SK-N-SH treated with all-trans-retinoic acid at 6 μM for 48 hours (cell line): ENCODE data around the gene LCMT1.

Experiments
- ATAC-seq: fragments of 200-7000 bp; cut with Tn5 transposase; 3 replicates; pipeline ENCODE4 v1.9.1; 2020; ENCODE audit warnings: mild to moderate bottlenecking, moderate library complexity
- ARNTL ChIP-seq: fragments of 450-650 bp; formaldehyde crosslinking; IDR thresholded peaks from 2 replicates; pipeline ENCODE4 v1.5.0; 2020; ENCODE audit warnings: low read depth, mild to moderate bottlenecking, moderate library complexity, borderline replicate concordance
- BACH2 ChIP-seq: fragments of 250-450 bp; sonication (Bioruptor Pico); IDR thresholded peaks from 2 replicates; pipeline ENCODE4 v1.9.0; 2021; ENCODE audit warnings: mild to moderate bottlenecking, borderline replicate concordance
- CREB5 ChIP-seq: fragments of 250-450 bp; sonication (Bioruptor Pico); IDR thresholded peaks from 2 replicates; pipeline ENCODE4 v1.5.1; 2020; ENCODE audit warnings: low read depth, mild to moderate bottlenecking, moderate library complexity
- CSDC2 ChIP-seq: fragments of 250-450 bp; sonication (Bioruptor Pico); IDR thresholded peaks from 2 replicates; pipeline ENCODE4 v1.5.0; 2020; ENCODE audit warnings: mild to moderate bottlenecking, moderate library complexity
- CSRNP3 ChIP-seq: fragments of 250-450 bp; sonication (Bioruptor Pico); IDR thresholded peaks from 2 replicates; pipeline ENCODE4 v1.5.1; 2021; ENCODE audit warnings: mild to moderate bottlenecking, moderate library complexity
- ESRRG ChIP-seq: fragments of 250-450 bp; sonication (Bioruptor Pico); IDR thresholded peaks from 2 replicates; pipeline ENCODE4 v1.6.1; 2021; ENCODE audit warnings: mild to moderate bottlenecking
- ISL1 ChIP-seq: fragments of 250-450 bp; sonication (Bioruptor Pico); IDR thresholded peaks from 2 replicates; pipeline ENCODE4 v2.1.2; 2022; ENCODE audit warnings: mild to moderate bottlenecking, moderate library complexity
- OSR1 ChIP-seq: fragments of 250-450 bp; sonication (Bioruptor Pico); IDR thresholded peaks from 2 replicates; pipeline ENCODE4 v1.8.0; 2022; ENCODE audit warnings: moderate library complexity, mild to moderate bottlenecking, inconsistent platforms
- PATZ1 ChIP-seq: fragments of 250-450 bp; sonication (Bioruptor Pico); IDR thresholded peaks from 2 replicates; pipeline ENCODE4 v1.8.0; 2020; ENCODE audit warnings: mild to moderate bottlenecking, moderate library complexity, borderline replicate concordance
- PPARA ChIP-seq: fragments of 250-450 bp; sonication (Bioruptor Pico); IDR thresholded peaks from 2 replicates; pipeline ENCODE4 v1.5.0; 2020; ENCODE audit warnings: mild to moderate bottlenecking, borderline replicate concordance
- RARB ChIP-seq: fragments of 250-450 bp; sonication (Bioruptor Pico); IDR thresholded peaks from 2 replicates; pipeline ENCODE4 v1.8.0; 2021; ENCODE audit warnings: mild to moderate bottlenecking, moderate library complexity
- SNAI2 ChIP-seq: fragments of 250-450 bp; sonication (Bioruptor Pico); IDR thresholded peaks from 2 replicates; pipeline ENCODE4 v1.5.0; 2020; ENCODE audit warnings: mild to moderate bottlenecking, moderate library complexity
- TCF4 ChIP-seq: fragments of 250-450 bp; sonication (Bioruptor Pico); IDR thresholded peaks from 2 replicates; pipeline ENCODE4 v1.8.0; 2021; ENCODE audit warnings: mild to moderate bottlenecking, moderate library complexity, borderline replicate concordance
- TOX ChIP-seq: fragments of 250-450 bp; sonication (Bioruptor Pico); IDR thresholded peaks from 2 replicates; pipeline ENCODE4 v1.8.0; 2021; ENCODE audit warnings: mild to moderate bottlenecking, moderate library complexity, borderline replicate concordance
- TSHZ2 ChIP-seq: fragments of 250-450 bp; sonication (Bioruptor Pico); IDR thresholded peaks from 2 replicates; pipeline ENCODE4 v1.5.0; 2020; ENCODE audit warnings: mild to moderate bottlenecking, moderate library complexity
- ZC3H10 ChIP-seq: fragments of 250-450 bp; sonication (Bioruptor Pico); IDR thresholded peaks from 2 replicates; pipeline ENCODE4 v1.5.1; 2021; ENCODE audit warnings: mild to moderate bottlenecking, moderate library complexity
- ZFP3 ChIP-seq: fragments of 250-450 bp; sonication (Bioruptor Pico); IDR thresholded peaks from 2 replicates; pipeline ENCODE4 v1.5.0; 2020; ENCODE audit warnings: mild to moderate bottlenecking, moderate library complexity
- ZFP30 ChIP-seq: fragments of 450-650 bp; formaldehyde crosslinking; IDR thresholded peaks from 2 replicates; pipeline ENCODE4 v1.5.0; 2022; ENCODE audit warnings: mild to moderate bottlenecking, moderate library complexity
- ZNF565 ChIP-seq: fragments of 450-650 bp; formaldehyde crosslinking; conservative IDR thresholded peaks from 2 replicates; pipeline ENCODE4 v1.5.0; 2020; ENCODE audit warnings: low read depth, mild to moderate bottlenecking, moderate library complexity
- ZNF70 ChIP-seq: fragments of 450-650 bp; formaldehyde crosslinking; IDR thresholded peaks from 2 replicates; pipeline ENCODE4 v1.5.0; 2020; ENCODE audit warnings: mild to moderate bottlenecking, moderate library complexity

Gene LCMT1

DNA sequence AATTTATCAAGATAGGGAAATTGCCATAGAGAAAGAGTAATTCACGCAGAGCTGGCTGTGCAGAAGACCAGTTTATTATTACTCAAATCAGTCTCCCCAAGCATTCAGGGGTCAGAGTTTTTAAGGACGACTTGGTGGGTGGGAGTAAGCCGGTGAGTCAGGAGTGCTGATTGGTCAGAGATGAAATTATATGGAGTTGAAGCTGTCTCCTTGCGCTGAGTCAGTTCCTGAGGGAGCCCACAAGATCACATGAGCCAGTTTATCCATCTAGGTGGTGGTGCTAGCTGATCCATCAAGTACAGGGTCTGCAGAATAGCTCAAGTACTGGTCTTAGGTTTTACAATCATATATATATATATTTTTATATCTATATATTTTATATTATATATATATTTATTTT, 99.2 kb downstream of the LCMT1 start:
- TF ChIP-seq ZFP3 (CRISPR knock-in tag) = no peak
- TF ChIP-seq TCF4 (CRISPR knock-in tag) = no peak
- no peak for TF ChIP-seq TOX (CRISPR knock-in tag)
- no peak for TF ChIP-seq ZC3H10
- no peak for TF ChIP-seq CSDC2 (CRISPR knock-in tag)
- TF ChIP-seq ZNF70 (CRISPR knock-in tag) = no peak
- TF ChIP-seq ZFP30 (CRISPR knock-in tag) = no peak
- TF ChIP-seq OSR1 = no peak
- no peak for TF ChIP-seq ESRRG (CRISPR knock-in tag)
- TF ChIP-seq CSRNP3 (CRISPR knock-in tag) = no peak
- no peak for TF ChIP-seq TSHZ2
- no peak for TF ChIP-seq ARNTL (CRISPR knock-in tag)
- no peak for TF ChIP-seq ZNF565
- TF ChIP-seq PATZ1 = no peak
- no peak for TF ChIP-seq RARB (CRISPR knock-in tag)
- no peak for TF ChIP-seq BACH2
- no peak for TF ChIP-seq SNAI2
- ATAC-seq = peak; percentile 60

GRCh38 chr16:25212636-25213035, 101.1 kb downstream of the LCMT1 start:
- TF ChIP-seq CSRNP3 (CRISPR knock-in tag) (no peak), ARNTL (CRISPR knock-in tag) (no peak), ZNF565 (no peak), PATZ1 (no peak), CSDC2 (CRISPR knock-in tag) (no peak), TOX (CRISPR knock-in tag) (no peak), ZC3H10 (no peak)
- ATAC-seq = no peak

DNA sequence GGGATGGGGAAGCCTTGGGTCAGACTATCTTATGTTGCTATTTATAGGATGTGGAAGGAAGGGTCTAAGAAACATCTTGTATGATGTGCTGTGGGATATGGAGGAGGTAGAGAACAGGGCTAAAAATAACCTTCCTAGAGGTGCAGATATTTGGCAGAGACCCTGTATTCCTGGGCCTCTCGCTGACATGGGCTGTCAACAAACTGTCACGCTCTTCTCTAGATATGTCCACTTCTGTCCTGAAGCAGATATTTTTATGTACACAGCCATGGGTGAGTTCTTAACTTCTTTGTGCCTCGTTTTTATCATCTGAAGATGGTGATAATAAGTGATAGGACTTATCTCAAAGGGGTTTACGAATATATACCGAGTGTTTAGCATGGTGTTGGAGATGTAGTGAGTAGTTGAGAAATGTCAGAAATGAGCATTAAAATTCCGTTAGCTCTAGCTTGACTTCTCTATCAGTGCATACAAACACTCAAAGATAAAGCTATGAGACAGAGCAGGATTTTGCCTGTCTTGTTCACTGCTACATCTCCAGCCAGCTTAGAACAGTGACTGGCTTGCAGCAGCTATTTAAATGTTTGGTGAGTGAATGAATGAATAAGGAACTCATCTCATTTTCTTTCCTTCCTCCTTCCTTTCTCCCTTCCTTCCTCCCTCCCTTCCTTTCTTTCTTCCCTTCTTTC, 102.3 kb downstream of the LCMT1 start:
- no peak for ATAC-seq
- TF ChIP-seq TOX (CRISPR knock-in tag) = no peak
- no peak for TF ChIP-seq ESRRG (CRISPR knock-in tag)
- TF ChIP-seq ZNF70 (CRISPR knock-in tag) = no peak
- TF ChIP-seq ISL1 (CRISPR knock-in tag) = no peak
- no peak for TF ChIP-seq CREB5 (CRISPR knock-in tag)
- no peak for TF ChIP-seq PPARA (CRISPR knock-in tag)
- no peak for TF ChIP-seq ZFP30 (CRISPR knock-in tag)
